ENCODE measurements around the gene KANSL1L. TPM values are rescaled to one million over a fixed set of nuclear protein-coding genes. Genes with fewer than 3 reads are reported as not detected.

KANSL1L gene
- total RNA-seq = 100 to 1,000 TPM in 1 of 6 donors, 10 to 100 TPM in 5; 26.7 to 164 (median 46.7) TPM

- 0 to 1% methylated on average over 40 to 42 of the region's 67 CpGs for WGBS, 2 donors
- no peaks in the 10 kb centered on the region for H3K9me3 ChIP-seq
- H3K36me3 ChIP-seq = no peaks in the 10 kb centered on the region
- DNase-seq (peak; percentile 99 to 100), ATAC-seq (ENCODE audit: low FRiP score in 2 of 2) (peak; percentile 96 to 98)
- H3K4me3 ChIP-seq = peak within 1 kb of the TSS; percentile 76 to 91 (median 90)
- peak; percentile 85 to 95 for TF ChIP-seq POLR2AphosphoS5 (IDR thresholded peaks at IDR 0.05)
- peak in 1 of 4 donors; percentile 66 for TF ChIP-seq EP300 (IDR thresholded peaks at IDR 0.05)
- peak in 2 of 4 donors; percentile 38 to 93 for TF ChIP-seq POLR2A (IDR thresholded peaks at IDR 0.05)
- TF ChIP-seq CTCF (IDR thresholded peaks at IDR 0.05) = no peak
- peak within 1 kb of the TSS; percentile 99 to 100 (median 100) for H3K27ac ChIP-seq
- H3K27me3 ChIP-seq = no peaks in the 10 kb centered on the region
- peaks cover 16 to 34% (median 30%) of the 10 kb centered on the region in 4 donors for H3K4me1 ChIP-seq
Observed at GRCh38 chr2:210171309-210172218, at the start of gene KANSL1L. TSS of gene KANSL1L (minus strand) at chr2:210171409. CDS start at chr2:210154582, 16,827 bp downstream.

GRCh38 chr2:210215120-210215519 is 43.9 kb upstream of the KANSL1L start:
- Histone ChIP-seq H3K27ac (no peak overlapping the region), H3K9me3 (no peaks in the 10 kb centered on the region), H3K4me1 (no peaks in the 10 kb centered on the region), H3K4me3 (no peak overlapping the region), H3K27me3 (no peaks in the 10 kb centered on the region), H3K36me3 (no peaks in the 10 kb centered on the region)
- no peak for ATAC-seq (ENCODE audit: low FRiP score in 2 of 2)
- 35 to 36% methylated on average over 1 of the region's 1 CpG for WGBS, 2 donors
- TF ChIP-seq CTCF (IDR thresholded peaks at IDR 0.05) (no peak), EP300 (IDR thresholded peaks at IDR 0.05) (no peak), POLR2A (IDR thresholded peaks at IDR 0.05) (no peak), POLR2AphosphoS5 (IDR thresholded peaks at IDR 0.05) (no peak)
- peak in 1 of 2 donors; percentile 25 for DNase-seq

GRCh38 chr2:210210185-210210584 is 39.0 kb upstream of the KANSL1L start:
- 89 to 97% methylated on average over 1 of the region's 1 CpG for whole genome bisulfite sequencing, 2 donors
- Histone ChIP-seq H3K27ac (no peak overlapping the region), H3K4me3 (no peak overlapping the region), H3K36me3 (no peaks in the 10 kb centered on the region), H3K27me3 (no peaks in the 10 kb centered on the region), H3K9me3 (no peaks in the 10 kb centered on the region), H3K4me1 (no peaks in the 10 kb centered on the region)
- no peak for ATAC-seq (ENCODE audit: low FRiP score in 2 of 2)
- TF ChIP-seq POLR2A (IDR thresholded peaks at IDR 0.05) (no peak), POLR2AphosphoS5 (IDR thresholded peaks at IDR 0.05) (no peak), EP300 (IDR thresholded peaks at IDR 0.05) (no peak), CTCF (IDR thresholded peaks at IDR 0.05) (no peak)
- DNase-seq = no peak

- no peaks in the 10 kb centered on the region for H3K27me3 ChIP-seq
- no peak for ATAC-seq (ENCODE audit: low FRiP score in 2 of 2)
- no peak for TF ChIP-seq POLR2A (IDR thresholded peaks at IDR 0.05)
- TF ChIP-seq CTCF (IDR thresholded peaks at IDR 0.05) = no peak
- no peak for TF ChIP-seq EP300 (IDR thresholded peaks at IDR 0.05)
- no peak for TF ChIP-seq POLR2AphosphoS5 (IDR thresholded peaks at IDR 0.05)
- peaks cover 0 to 7% (median 0%) of the 10 kb centered on the region in 4 donors for H3K4me1 ChIP-seq
- WGBS, 2 donors = 73 to 77% methylated on average over 1 of the region's 1 CpG
- no peaks in the 10 kb centered on the region for H3K36me3 ChIP-seq
- no peak overlapping the region for H3K27ac ChIP-seq
- H3K9me3 ChIP-seq = no peaks in the 10 kb centered on the region
- DNase-seq = no peak
- no peak overlapping the region for H3K4me3 ChIP-seq
Observed at GRCh38 chr2:210207929-210208328, 36.7 kb upstream of the KANSL1L start.
